ENCODE data around the gene PTGFRN. TPM values are rescaled to one million over a fixed set of nuclear protein-coding genes. Genes with fewer than 3 reads are reported as not detected.
A peak's percentile ranks its signal among the peaks of the same experiment; 100 is the strongest.
"Not testable (repeated sequence)": the region's sequence is repeated elsewhere in the genome, so short reads cannot be mapped to it uniquely, and the experiment has no call there.

The PTGFRN gene
- polyA plus RNA-seq (2012; ENCODE audit: insufficient read depth, insufficient read length, low read depth): 11.0 TPM

DNA sequence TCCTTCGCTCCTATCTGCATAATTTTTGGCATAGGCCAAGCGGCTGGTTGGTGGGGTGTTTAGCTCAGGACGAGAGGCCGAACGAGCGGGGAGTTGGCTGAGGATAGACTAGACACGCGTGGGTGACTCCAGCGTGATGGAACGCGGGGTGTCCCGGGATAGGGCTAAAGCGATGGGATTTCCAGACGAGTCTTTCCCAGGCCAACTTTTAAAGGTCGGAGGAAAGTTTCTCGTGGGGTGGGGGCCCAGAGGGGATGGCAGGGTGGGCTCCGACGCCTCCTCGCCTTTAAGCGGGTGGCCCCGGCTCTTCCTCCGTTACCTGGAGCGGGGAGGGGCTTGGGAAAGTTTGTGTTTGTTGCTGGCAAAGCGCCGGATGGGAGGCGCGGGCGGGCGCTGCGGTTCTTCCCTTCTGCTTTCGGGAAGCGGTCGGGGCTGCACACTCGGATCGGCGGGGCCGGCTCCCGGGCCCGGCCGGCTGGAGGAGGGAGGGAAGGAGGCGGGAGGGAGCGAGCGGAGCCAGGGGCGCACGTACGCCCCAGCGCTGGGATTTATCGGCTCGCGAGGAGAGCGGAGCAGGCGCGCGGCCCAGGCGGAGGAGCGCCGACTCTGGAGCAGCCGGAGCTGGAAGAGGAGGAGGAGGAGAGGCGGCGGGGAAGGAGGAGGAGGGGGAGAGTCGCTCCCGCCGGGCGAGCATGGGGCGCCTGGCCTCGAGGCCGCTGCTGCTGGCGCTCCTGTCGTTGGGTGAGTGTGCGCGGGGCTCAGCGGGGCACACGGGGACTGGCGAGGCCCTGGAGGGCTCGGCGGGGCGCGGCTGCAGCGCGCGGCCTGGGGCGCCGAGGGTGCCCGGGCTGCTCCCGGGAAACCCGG lies at the start of gene PTGFRN:
TSS of gene PTGFRN (plus strand) at position 405 of the 867 bp plus-strand sequence. CDS start at position 693, 288 bp downstream.
- TF ChIP-seq, protein P1, sequence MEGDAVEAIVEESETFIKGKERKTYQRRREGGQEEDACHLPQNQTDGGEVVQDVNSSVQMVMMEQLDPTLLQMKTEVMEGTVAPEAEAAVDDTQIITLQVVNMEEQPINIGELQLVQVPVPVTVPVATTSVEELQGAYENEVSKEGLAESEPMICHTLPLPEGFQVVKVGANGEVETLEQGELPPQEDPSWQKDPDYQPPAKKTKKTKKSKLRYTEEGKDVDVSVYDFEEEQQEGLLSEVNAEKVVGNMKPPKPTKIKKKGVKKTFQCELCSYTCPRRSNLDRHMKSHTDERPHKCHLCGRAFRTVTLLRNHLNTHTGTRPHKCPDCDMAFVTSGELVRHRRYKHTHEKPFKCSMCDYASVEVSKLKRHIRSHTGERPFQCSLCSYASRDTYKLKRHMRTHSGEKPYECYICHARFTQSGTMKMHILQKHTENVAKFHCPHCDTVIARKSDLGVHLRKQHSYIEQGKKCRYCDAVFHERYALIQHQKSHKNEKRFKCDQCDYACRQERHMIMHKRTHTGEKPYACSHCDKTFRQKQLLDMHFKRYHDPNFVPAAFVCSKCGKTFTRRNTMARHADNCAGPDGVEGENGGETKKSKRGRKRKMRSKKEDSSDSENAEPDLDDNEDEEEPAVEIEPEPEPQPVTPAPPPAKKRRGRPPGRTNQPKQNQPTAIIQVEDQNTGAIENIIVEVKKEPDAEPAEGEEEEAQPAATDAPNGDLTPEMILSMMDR (IDR thresholded peaks at IDR 0.05; ENCODE audit: low read depth, low read length): no peak
- no peaks in the 10 kb centered on the region for H3K4me1 ChIP-seq
- H3K36me3 ChIP-seq: no peaks in the 10 kb centered on the region
- DNase-seq: peak; percentile 61
- peak within 1 kb of the TSS; percentile 73 for H3K4me3 ChIP-seq (ENCODE audit: low read depth, low read length)
- H3K27me3 ChIP-seq: no peaks in the 10 kb centered on the region
- no peaks in the 10 kb centered on the region for H3K9me3 ChIP-seq

- not testable (repeated sequence) for H3K9me3 ChIP-seq; H3K4me3 ChIP-seq (ENCODE audit: low read depth, low read length); H3K36me3 ChIP-seq; H3K27me3 ChIP-seq; DNase-seq
- H3K4me1 ChIP-seq: peaks cover 14% of the 10 kb centered on the region
Measured at GRCh38 chr1:116860167-116860566, 49.5 kb upstream of the PTGFRN start.

DNA sequence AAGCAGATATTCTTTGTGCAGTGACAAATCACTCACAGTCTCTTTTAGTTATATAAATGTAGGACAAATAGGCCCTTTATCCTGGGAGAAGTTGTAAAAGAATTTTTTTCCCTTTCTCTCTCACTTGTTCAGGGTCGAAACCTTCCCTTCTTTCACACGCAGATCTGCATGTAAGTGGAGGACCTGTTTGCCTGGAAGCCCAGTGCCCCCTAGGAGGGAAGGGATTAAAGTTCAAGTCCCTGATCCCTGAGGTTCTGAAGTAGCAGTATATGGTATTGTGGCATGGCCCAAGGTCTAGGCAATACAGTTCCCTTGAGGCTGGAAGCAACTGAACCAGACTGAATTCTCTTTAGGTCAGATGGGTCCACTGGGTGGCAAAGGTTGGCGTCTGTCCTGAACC lies 48.6 kb upstream of the PTGFRN start:
- no peak for DNase-seq
- H3K9me3 ChIP-seq: no peaks in the 10 kb centered on the region
- TF ChIP-seq, protein P1 (IDR thresholded peaks at IDR 0.05; ENCODE audit: low read depth, low read length): no peak
- peaks cover 5% of the 10 kb centered on the region for H3K4me1 ChIP-seq
- no peaks in the 10 kb centered on the region for H3K36me3 ChIP-seq
- no peak overlapping the region for H3K4me3 ChIP-seq (ENCODE audit: low read depth, low read length)
- H3K27me3 ChIP-seq: no peaks in the 10 kb centered on the region

GRCh38 chr1:116863031-116863430 lies 46.7 kb upstream of the PTGFRN start:
- not testable (repeated sequence) for H3K36me3 ChIP-seq; H3K4me3 ChIP-seq (ENCODE audit: low read depth, low read length); H3K4me1 ChIP-seq; DNase-seq; H3K9me3 ChIP-seq; H3K27me3 ChIP-seq

DNA sequence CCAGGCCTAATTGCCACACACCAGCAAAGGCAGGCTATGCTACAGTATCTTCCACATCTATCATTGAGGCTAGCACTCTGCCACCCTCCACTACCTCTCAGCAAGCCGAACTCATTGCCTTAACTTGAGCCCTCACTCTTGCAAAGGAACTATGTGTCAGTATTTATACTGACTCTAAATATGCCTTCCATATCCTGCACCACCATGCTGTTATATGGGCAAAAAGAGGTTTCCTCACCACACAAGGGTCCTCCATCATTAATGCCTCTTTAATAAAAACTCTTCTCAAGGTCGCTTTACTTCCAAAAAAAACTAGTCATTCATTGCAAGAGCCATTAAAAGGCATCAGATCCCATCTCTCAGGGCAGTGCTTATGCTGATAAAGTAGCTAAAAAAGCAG lies 43.2 kb upstream of the PTGFRN start:
- DNase-seq; H3K4me3 ChIP-seq (ENCODE audit: low read depth, low read length); H3K27me3 ChIP-seq; H3K9me3 ChIP-seq; H3K36me3 ChIP-seq; H3K4me1 ChIP-seq: not testable (repeated sequence)

DNA sequence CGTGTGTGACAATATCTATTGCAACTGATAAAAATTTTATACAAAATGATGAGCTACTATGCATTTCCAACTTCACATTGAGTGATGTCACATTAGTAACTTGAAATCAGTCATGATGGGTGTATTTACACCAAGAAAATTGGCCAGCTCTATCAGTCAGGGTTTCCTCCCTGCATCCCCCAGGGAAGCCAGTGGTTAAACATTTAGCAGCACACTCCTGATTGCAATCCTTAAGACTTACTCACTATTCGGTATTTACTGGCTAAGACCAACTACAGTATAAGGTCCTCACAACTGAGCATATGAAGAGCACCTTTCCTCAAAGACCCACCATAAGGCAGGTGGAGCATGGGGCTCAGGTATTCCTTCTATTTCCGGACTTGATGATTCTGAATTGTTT lies 41.3 kb upstream of the PTGFRN start:
- Histone ChIP-seq H3K36me3 (no peaks in the 10 kb centered on the region), H3K4me3 (ENCODE audit: low read depth, low read length) (no peak overlapping the region), H3K9me3 (no peaks in the 10 kb centered on the region), H3K4me1 (no peaks in the 10 kb centered on the region), H3K27me3 (no peaks in the 10 kb centered on the region)
- TF ChIP-seq, protein P1 (IDR thresholded peaks at IDR 0.05; ENCODE audit: low read depth, low read length): no peak
- no peak for DNase-seq

- H3K36me3 ChIP-seq: no peaks in the 10 kb centered on the region
- no peaks in the 10 kb centered on the region for H3K9me3 ChIP-seq
- TF ChIP-seq, protein P1 (IDR thresholded peaks at IDR 0.05; ENCODE audit: low read depth, low read length): no peak
Measured at GRCh38 chr1:116869611-116870010, 40.1 kb upstream of the PTGFRN start.

More at GRCh38 chr1:116869611-116870010, 40.1 kb upstream of the PTGFRN start:
- Histone ChIP-seq H3K4me1 (0 out of 2 replicates have a peak, but pooled peaks cover 2% of the 10 kb centered on the region), H3K27me3 (no peaks in the 10 kb centered on the region), H3K4me3 (ENCODE audit: low read depth, low read length) (no peak overlapping the region)
- no peak for DNase-seq

All from BE2C (cell line).